HL-60 (cell line): Measurements from ENCODE around the gene DVL3.

Source experiments
- GABPA ChIP-seq: IDR thresholded peaks from 2 replicates; pipeline ENCODE4 v1.6.1; 2012; ENCODE audit warnings: low read depth
- POLR2AphosphoS5 ChIP-seq: IDR thresholded peaks from 2 replicates; pipeline ENCODE4 v1.6.1; 2012; ENCODE audit warnings: low read depth
- SPI1 ChIP-seq: IDR thresholded peaks from 2 replicates; pipeline ENCODE4 v1.6.1; 2012; ENCODE audit warnings: low read depth, mild to moderate bottlenecking, borderline replicate concordance
- TF ChIP-seq, protein P1 (sequence below): IDR thresholded peaks from one replicate; pipeline ENCODE4 v1.5.1; 2011; ENCODE audit warnings: low read length, control low read depth, inconsistent platforms; ENCODE audit not compliant: insufficient read depth
- TF ChIP-seq, protein P2 (sequence below): IDR thresholded peaks from 2 replicates; pipeline ENCODE4 v1.6.1; 2012; ENCODE audit warnings: low read depth; ENCODE audit not compliant: insufficient replicate concordance

DNA sequence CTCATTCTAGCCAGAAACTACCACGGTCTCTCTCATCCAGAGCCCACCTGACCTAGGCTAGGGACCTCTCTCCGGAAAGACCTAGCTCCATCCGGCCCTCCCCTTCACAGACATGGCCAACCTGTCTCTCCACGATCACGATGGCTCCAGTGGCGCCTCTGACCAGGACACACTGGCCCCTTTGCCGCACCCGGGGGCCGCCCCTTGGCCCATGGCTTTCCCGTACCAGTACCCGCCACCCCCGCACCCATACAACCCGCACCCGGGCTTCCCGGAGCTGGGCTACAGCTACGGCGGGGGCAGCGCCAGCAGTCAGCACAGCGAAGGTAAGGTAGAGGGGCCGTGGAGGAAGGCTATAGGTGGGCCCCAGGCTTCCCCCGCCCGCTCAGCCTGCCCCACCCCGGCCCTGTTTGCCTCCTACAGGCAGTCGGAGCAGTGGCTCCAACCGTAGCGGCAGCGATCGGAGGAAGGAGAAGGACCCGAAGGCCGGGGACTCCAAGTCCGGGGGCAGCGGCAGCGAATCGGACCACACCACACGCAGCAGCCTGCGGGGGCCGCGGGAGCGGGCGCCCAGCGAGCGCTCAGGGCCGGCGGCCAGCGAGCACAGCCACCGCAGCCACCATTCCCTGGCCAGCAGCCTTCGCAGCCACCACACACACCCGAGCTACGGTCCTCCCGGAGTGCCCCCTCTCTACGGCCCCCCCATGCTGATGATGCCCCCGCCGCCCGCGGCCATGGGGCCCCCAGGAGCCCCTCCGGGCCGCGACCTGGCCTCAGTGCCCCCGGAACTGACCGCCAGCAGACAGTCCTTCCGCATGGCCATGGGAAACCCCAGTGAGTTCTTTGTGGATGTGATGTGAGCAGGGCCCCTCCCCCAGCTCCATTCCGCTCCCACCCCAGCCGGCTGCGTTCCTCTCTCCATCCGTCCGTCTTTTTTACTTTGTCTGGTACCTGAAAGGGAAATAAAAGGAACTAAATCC is 15.0 kb downstream of the DVL3 start:
- TF ChIP-seq, protein P1, sequence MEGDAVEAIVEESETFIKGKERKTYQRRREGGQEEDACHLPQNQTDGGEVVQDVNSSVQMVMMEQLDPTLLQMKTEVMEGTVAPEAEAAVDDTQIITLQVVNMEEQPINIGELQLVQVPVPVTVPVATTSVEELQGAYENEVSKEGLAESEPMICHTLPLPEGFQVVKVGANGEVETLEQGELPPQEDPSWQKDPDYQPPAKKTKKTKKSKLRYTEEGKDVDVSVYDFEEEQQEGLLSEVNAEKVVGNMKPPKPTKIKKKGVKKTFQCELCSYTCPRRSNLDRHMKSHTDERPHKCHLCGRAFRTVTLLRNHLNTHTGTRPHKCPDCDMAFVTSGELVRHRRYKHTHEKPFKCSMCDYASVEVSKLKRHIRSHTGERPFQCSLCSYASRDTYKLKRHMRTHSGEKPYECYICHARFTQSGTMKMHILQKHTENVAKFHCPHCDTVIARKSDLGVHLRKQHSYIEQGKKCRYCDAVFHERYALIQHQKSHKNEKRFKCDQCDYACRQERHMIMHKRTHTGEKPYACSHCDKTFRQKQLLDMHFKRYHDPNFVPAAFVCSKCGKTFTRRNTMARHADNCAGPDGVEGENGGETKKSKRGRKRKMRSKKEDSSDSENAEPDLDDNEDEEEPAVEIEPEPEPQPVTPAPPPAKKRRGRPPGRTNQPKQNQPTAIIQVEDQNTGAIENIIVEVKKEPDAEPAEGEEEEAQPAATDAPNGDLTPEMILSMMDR, result no peak
- TF ChIP-seq POLR2AphosphoS5 (no peak), SPI1 (no peak), GABPA (no peak)
- TF ChIP-seq, protein P2, sequence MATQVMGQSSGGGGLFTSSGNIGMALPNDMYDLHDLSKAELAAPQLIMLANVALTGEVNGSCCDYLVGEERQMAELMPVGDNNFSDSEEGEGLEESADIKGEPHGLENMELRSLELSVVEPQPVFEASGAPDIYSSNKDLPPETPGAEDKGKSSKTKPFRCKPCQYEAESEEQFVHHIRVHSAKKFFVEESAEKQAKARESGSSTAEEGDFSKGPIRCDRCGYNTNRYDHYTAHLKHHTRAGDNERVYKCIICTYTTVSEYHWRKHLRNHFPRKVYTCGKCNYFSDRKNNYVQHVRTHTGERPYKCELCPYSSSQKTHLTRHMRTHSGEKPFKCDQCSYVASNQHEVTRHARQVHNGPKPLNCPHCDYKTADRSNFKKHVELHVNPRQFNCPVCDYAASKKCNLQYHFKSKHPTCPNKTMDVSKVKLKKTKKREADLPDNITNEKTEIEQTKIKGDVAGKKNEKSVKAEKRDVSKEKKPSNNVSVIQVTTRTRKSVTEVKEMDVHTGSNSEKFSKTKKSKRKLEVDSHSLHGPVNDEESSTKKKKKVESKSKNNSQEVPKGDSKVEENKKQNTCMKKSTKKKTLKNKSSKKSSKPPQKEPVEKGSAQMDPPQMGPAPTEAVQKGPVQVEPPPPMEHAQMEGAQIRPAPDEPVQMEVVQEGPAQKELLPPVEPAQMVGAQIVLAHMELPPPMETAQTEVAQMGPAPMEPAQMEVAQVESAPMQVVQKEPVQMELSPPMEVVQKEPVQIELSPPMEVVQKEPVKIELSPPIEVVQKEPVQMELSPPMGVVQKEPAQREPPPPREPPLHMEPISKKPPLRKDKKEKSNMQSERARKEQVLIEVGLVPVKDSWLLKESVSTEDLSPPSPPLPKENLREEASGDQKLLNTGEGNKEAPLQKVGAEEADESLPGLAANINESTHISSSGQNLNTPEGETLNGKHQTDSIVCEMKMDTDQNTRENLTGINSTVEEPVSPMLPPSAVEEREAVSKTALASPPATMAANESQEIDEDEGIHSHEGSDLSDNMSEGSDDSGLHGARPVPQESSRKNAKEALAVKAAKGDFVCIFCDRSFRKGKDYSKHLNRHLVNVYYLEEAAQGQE, result no peak
